Large intestine (tissue), 3 donors: ENCODE measurements around the gene BYSL. TPM values are rescaled to one million over a fixed set of nuclear protein-coding genes. Genes with fewer than 3 reads are reported as not detected.

Experiments used
- DNase-seq, 2 donors: peaks; one replicate each; pipeline versions ENCODE4 v3.0.0 to v3.0.0-alpha.2; 2013
- H3K27ac ChIP-seq: one replicate; pipeline ENCODE4 v1.5.1; 2013; ENCODE audit warnings: low read length
- H3K27me3 ChIP-seq: 2 replicates; pipeline ENCODE4 v1.6.1; 2013; ENCODE audit warnings: low read length; ENCODE audit not compliant: control insufficient read depth, insufficient read depth
- H3K36me3 ChIP-seq: 2 replicates; pipeline ENCODE4 v1.6.1; 2013; ENCODE audit warnings: low read length; ENCODE audit not compliant: control insufficient read depth, insufficient read depth
- H3K4me1 ChIP-seq: one replicate; pipeline ENCODE4 v1.6.1; 2013; ENCODE audit warnings: low read length; ENCODE audit not compliant: control insufficient read depth, insufficient read depth
- H3K4me3 ChIP-seq: one replicate; pipeline ENCODE4 v1.5.1; 2013; ENCODE audit warnings: low read length
- H3K9me3 ChIP-seq: one replicate; pipeline ENCODE4 v1.6.1; 2013; ENCODE audit warnings: mild to moderate bottlenecking, low read depth, low read length, moderate library complexity; ENCODE audit not compliant: control insufficient read depth
- WGBS: methylation state at CpG from one replicate; pipeline ENCODE4 v1.1.5; 2013; ENCODE audit warnings: low lambda C conversion rate; ENCODE audit not compliant: insufficient coverage; 5-methylcytosine and 5-hydroxymethylcytosine counted together
- polyA plus RNA-seq: library from polyadenylated mRNA; unstranded; fragments of 120-200 nt; gene quantifications from one replicate; pipeline ENCODE4 v1.2.1, GENCODE V29; 2013

Gene BYSL
- polyA plus RNA-seq, 1 donor = 18.5 TPM

DNA sequence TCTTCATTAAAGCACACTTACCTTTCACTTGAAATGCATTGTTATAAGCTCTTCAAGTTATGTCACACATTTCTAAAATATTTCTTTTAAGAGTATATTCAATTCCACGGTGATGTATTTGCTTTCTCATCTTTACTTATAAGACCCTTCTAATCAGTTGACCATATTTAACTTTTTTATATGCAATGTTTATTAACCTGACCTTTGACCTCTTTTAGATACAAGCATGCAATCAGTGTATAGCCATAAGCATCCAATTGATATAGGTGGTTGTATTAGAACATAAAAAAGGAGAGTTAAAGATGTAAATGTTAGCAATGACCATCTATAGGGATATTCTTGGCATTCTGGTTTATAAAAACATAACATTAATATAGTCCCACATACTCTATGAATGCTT lies 35.4 kb upstream of the BYSL start:
- Histone ChIP-seq H3K4me3 (no peak overlapping the region), H3K36me3 (no peaks in the 10 kb centered on the region), H3K4me1 (no peaks in the 10 kb centered on the region), H3K27ac (no peak overlapping the region), H3K9me3 (no peaks in the 10 kb centered on the region), H3K27me3 (no peaks in the 10 kb centered on the region)
- DNase-seq = no peak
- WGBS = 67% methylated on average over 1 of the region's 1 CpG

DNA sequence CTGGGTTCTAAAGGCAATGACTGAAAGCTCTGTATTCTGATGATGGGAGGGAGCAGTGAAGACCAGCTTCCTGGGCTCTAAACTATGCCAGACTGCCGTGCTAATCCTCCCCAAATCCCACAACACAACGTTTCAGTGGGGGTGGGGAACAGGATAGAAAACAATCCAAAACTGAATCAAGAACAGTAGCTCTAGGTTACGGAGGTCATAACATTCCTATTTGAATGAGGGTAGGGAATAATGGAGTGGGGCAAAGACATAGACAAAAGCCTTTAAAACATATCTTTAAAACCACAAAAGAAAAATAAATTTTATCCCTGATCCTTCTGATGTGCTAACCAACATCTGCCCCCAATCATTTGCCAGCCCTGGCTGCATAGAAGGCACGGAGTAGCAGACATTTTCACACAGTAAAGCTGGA lies 34.0 kb upstream of the BYSL start:
- WGBS = 100% methylated on average over 2 of the region's 4 CpGs
- Histone ChIP-seq H3K4me1 (no peaks in the 10 kb centered on the region), H3K36me3 (no peaks in the 10 kb centered on the region), H3K9me3 (no peaks in the 10 kb centered on the region), H3K27ac (no peak overlapping the region), H3K27me3 (no peaks in the 10 kb centered on the region), H3K4me3 (no peak overlapping the region)
- DNase-seq = no peak

DNA sequence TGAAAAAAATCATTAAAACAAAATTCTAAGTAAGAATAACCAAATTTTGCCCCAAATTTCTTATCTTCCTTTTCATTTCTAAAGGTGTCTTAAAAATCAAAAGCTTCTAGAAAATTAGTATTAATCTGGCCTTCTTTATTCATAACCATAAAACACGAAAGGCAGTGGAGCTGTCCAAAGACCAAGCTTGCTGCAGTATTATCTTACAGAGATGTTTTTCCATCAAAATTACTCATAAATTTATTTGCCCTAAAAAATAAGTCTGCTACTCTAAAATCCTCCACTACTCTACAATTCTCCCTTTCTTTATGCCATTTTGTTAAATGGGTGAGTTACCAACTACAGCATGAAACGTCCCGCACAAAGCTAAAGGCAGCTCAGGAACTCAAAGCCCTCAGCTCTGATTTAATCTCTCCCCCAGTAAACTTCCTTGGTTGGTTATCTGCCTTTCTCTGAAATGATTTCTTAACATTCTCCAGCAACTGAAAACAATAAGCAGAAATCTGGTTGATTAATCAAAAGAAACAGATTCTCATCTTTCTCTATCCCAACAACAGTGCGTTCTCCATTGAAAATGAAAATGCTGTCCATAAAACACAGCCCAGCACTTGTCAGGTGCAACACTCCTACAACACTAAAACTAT lies 28.3 kb upstream of the BYSL start:
- 63% methylated on average over 2 of the region's 4 CpGs for WGBS
- H3K4me1 ChIP-seq = peaks cover 13% of the 10 kb centered on the region
- H3K36me3 ChIP-seq = no peaks in the 10 kb centered on the region
- DNase-seq = no peak
- no peaks in the 10 kb centered on the region for H3K9me3 ChIP-seq
- no peak overlapping the region for H3K27ac ChIP-seq
- H3K4me3 ChIP-seq = no peak overlapping the region
- H3K27me3 ChIP-seq = no peaks in the 10 kb centered on the region

DNA sequence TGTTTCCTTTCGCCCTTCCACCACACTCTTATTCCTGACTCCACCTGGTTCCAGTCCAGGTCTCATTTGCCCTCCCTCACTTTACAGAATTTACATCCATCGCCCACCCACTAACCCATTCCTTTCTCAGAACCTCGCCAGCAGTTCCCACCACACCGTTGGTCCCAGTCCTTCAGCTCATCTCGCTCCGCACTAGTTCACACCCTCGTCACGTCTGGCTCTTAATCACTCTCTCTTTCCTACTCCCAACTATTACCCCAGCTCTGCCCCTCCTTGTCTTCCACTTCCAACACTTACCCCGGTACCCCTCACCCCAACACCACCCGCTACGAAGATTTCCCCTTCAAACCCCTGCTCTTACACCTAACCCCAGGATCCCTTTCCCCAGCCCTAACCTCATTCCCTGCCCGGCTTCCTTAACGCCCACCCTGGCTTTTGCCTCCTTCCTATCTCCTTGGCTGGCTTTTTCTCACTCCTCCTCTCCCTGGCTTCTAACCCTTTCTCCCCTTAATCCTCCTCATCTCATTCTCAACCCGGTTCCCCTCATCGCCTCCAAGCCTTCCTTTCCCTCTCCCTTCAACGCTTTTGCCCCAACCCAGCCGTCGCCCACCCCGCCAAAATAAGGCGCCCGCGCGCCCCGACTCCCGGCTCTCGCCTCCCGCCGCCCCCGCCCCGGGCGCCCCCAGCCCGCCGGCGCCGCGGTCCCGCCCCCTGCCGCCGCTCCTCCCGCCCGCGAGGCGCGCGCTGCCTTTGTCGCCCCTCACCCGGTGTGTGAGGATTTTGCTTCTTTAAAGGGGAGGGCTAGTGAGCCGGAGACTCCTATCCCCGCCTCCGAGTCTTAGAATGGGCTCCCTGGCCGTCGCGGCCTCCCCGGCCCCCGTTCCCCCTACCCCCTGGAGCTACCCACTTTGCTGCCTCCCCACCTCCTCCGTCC lies 26.7 kb upstream of the BYSL start:
- peak; percentile 4 to 28 for DNase-seq

DNA sequence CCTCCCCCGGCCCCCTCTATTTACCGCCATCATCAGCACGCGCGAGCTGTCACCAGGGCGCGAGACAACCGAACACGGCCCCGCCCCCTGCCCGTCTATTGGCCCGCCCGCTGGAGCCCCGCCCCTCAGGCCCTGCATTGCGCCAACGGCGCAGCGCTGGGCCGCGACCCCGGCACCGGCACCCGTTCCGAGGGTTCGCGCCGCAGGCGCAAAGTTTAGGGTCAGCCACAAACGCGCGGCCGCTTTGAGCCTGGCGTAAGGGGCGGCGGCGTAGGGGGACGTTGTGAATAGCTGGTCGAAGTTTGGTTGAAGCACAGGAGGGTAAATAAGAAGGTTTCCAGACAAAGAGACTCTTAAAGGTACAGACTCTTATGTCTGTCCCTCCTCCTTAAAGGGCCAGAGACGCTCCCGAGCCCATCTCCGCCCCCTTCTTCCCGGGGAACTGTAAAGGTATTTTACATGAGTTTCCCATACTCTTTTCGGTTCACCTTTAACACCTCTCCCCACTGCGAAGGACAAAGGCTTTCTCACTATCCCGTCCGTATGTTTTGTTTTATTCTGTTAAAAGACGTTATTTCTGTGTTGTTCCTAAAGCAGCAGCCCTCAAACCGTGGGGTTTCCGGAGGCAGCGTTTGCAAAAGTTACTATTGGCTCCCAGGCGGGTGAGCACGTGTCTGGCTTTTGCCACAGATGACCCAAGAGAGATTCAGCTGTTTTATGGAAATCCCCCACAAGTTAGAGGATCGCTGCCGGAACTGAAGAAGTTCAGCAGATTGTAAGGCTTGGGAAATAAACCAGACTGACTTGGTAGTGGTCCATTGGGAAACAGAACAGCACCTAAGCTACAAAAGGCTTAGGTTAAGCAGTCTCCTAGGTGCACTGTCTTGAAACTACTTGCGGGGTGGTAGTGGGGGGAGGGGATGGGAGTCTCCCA lies 25.7 kb upstream of the BYSL start, which contains the start of gene USP49:
Gene USP49 (minus strand): TSS at position 76 of the 934 bp plus-strand sequence. CDS start 88,392 bp downstream, outside the sequence.
- WGBS = 3% methylated on average over 6 of the region's 55 CpGs
- Histone ChIP-seq H3K36me3 (peaks cover 3% of the 10 kb centered on the region), H3K9me3 (no peaks in the 10 kb centered on the region), H3K27ac (peak within 1 kb of the TSS; percentile 83), H3K4me3 (peak within 1 kb of the TSS; percentile 94), H3K4me1 (peaks cover 13% of the 10 kb centered on the region), H3K27me3 (no peaks in the 10 kb centered on the region)
- DNase-seq = peak; percentile 82 to 90

More for the DNA sequence above, 26.7 kb upstream of the BYSL start:
- Histone ChIP-seq H3K4me3 (peak overlapping the region; percentile 94), H3K9me3 (no peaks in the 10 kb centered on the region), H3K27me3 (no peaks in the 10 kb centered on the region), H3K27ac (peak overlapping the region; percentile 39), H3K36me3 (no peaks in the 10 kb centered on the region), H3K4me1 (peaks cover 13% of the 10 kb centered on the region)
- 2% methylated on average over 6 of the region's 56 CpGs for WGBS

DNA sequence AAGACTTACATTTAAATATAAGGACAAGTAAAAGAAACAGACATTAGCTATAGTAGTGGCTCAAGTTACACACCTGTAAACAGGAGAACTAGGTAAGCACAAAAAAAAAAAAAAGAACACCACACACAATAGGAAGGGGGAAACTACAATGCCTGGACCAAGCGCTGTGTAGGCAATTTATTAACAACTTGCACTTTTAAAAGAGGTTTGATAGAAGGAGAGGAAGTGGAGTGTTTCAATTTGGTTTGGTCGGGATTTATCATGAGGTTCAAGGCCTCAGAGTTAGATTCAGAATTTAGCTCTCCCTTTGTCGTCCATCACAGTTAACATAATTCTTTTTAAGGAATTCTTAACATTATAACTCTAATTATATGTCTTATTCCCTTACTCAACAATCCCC lies 25.0 kb upstream of the BYSL start:
- DNase-seq = no peak
- Histone ChIP-seq H3K27ac (no peak overlapping the region), H3K9me3 (no peaks in the 10 kb centered on the region), H3K36me3 (peaks cover 6% of the 10 kb centered on the region), H3K4me3 (peak overlapping the region; percentile 94), H3K4me1 (peaks cover 13% of the 10 kb centered on the region), H3K27me3 (no peaks in the 10 kb centered on the region)
- WGBS = no CpG with 5 or more reads among the region's 3 CpGs

DNA sequence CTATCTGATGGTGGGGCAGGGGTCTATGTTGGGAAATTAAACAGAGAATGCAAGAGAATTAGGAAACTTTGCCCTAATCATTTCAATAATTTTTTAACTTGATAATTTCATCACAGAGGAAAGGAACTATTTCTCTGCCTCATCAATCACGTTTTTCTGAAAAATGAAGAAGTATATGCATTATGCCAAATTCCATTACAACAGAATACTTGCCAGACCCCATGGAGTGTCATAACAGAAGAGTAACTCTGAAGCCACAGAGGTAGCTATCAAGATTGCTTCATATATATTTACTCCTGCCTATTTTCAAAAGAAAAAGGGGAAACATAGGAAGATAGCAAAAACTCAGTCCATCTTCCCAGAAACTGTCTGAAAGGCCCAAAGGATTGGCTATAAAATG lies 20.4 kb upstream of the BYSL start:
- Histone ChIP-seq H3K27ac (no peak overlapping the region), H3K4me3 (no peak overlapping the region), H3K36me3 (peaks cover 16% of the 10 kb centered on the region), H3K27me3 (no peaks in the 10 kb centered on the region), H3K4me1 (peaks cover 3% of the 10 kb centered on the region), H3K9me3 (no peaks in the 10 kb centered on the region)
- WGBS = no CpG with 5 or more reads among the region's 1 CpG
- no peak for DNase-seq

DNA sequence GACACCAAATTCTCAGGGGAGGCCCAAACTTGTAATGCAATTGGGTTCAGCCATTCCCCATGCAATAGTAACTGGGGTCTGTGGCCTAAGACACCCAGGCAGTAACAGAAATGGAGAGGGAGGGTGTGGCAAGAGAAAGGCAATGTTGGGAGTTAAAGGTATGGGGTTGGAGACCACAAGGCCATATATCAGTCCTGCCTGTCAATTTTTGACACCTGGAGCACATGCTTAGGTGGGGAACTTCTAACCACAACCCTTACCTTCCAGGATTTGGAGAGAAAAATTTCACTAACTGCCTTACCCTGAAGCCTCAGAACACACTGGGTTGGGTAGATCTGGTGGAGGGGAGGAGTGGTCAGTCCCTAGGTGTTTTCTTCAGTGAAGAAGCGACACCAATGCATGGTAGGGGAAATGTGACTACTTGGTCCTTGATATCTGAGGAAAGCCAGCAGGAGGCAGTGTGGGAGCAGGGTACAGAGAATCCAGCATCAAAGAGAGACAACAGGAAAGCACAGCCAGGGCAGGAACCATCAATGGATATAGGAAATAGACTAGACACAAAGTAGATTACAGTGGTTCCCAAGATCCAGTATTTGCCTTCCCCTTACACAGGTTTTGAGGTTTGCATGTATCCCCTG lies 19.3 kb upstream of the BYSL start:
- peak in 1 of 2 donors; percentile 19 for DNase-seq
- no CpG with 5 or more reads among the region's 1 CpG for WGBS
- H3K9me3 ChIP-seq = no peaks in the 10 kb centered on the region
- no peaks in the 10 kb centered on the region for H3K27me3 ChIP-seq
- H3K36me3 ChIP-seq = peaks cover 28% of the 10 kb centered on the region
- no peak overlapping the region for H3K4me3 ChIP-seq
- no peak overlapping the region for H3K27ac ChIP-seq
- no peaks in the 10 kb centered on the region for H3K4me1 ChIP-seq

DNA sequence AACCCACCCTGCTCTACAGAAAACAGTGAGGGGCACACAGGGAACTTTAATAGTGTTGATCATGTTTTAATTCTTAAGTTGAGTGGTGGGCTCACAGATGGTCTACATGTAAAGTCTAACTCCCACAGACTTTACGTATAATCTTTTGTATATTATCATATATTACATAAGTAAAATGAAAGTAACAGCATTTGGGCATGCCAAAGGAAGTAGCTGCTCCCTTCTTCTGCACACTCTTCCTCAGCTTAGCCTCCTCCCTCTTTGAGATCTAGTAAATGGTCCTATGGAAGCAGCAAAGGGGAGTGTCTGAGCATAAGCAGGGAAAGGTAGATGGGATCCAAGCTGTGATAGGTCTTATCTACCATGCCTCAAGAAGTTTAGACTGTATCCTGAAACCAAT lies 11.6 kb upstream of the BYSL start:
- Histone ChIP-seq H3K27me3 (no peaks in the 10 kb centered on the region), H3K27ac (no peak overlapping the region), H3K4me3 (no peak overlapping the region), H3K36me3 (peaks cover 70% of the 10 kb centered on the region), H3K9me3 (no peaks in the 10 kb centered on the region), H3K4me1 (no peaks in the 10 kb centered on the region)
- no peak for DNase-seq
- no CpG with 5 or more reads among the region's 1 CpG for WGBS
